Daoy (cell line): Measurements from ENCODE around the gene CTPS2. TPM values are rescaled to one million over a fixed set of nuclear protein-coding genes. Genes with fewer than 3 reads are reported as not detected.

ENCODE experiments used
- DNase-seq: peaks from one replicate; pipeline ENCODE4 v3.0.0-alpha.2; 2015; ENCODE audit warnings: low read depth
- total RNA-seq: library from RNA; depleted of rRNA; stranded (reverse); fragments of >200 nt; shearing (Covaris generic); gene quantifications from 2 replicates; pipeline ENCODE4 v1.2.3, GENCODE V29; 2014

Gene CTPS2
- total RNA-seq, 1 experiment from 2014 or later, result 11.9 TPM

GRCh38 chrX:16711893-16712547, 449 bp downstream of the CTPS2 start:
- peak; percentile 5 for DNase-seq

- DNase-seq, result no peak
These were observed 1.2 kb downstream of the CTPS2 start for GRCh38 chrX:16711219-16711811.

GRCh38 chrX:16708016-16708415, 4.5 kb downstream of the CTPS2 start:
- DNase-seq, result no peak

GRCh38 chrX:16705370-16705769, 7.1 kb downstream of the CTPS2 start:
- no peak for DNase-seq

- no peak for DNase-seq
These were observed 9.5 kb downstream of the CTPS2 start for GRCh38 chrX:16702700-16703599.

GRCh38 chrX:16700734-16701133, 11.7 kb downstream of the CTPS2 start:
- no peak for DNase-seq

GRCh38 chrX:16699389-16699788, 13.1 kb downstream of the CTPS2 start:
- DNase-seq, result no peak

GRCh38 chrX:16696956-16697355, 15.5 kb downstream of the CTPS2 start:
- no peak for DNase-seq

- peak; percentile 37 for DNase-seq
These were observed 17.3 kb downstream of the CTPS2 start for GRCh38 chrX:16695079-16695676.

GRCh38 chrX:16687514-16687913, 25.0 kb downstream of the CTPS2 start:
- DNase-seq, result no peak

- DNase-seq, result no peak
These were observed 29.3 kb downstream of the CTPS2 start for GRCh38 chrX:16683007-16683664.

GRCh38 chrX:16678689-16679088, 33.8 kb downstream of the CTPS2 start:
- no peak for DNase-seq

GRCh38 chrX:16671005-16671404, 41.5 kb downstream of the CTPS2 start:
- DNase-seq, result peak; percentile 25

- peak; percentile 46 for DNase-seq
These were observed 45.9 kb downstream of the CTPS2 start for GRCh38 chrX:16666541-16666940.

GRCh38 chrX:16665089-16665488, 47.4 kb downstream of the CTPS2 start:
- peak; percentile 4 for DNase-seq

GRCh38 chrX:16664626-16665025, 47.8 kb downstream of the CTPS2 start:
- DNase-seq, result no peak

GRCh38 chrX:16664074-16664473, 48.4 kb downstream of the CTPS2 start:
- no peak for DNase-seq

- DNase-seq, result no peak
These were observed 50.1 kb downstream of the CTPS2 start for GRCh38 chrX:16662402-16662801.

GRCh38 chrX:16661495-16661894, 51.0 kb downstream of the CTPS2 start:
- DNase-seq, result no peak

- DNase-seq, result no peak
These were observed 53.1 kb downstream of the CTPS2 start for GRCh38 chrX:16659321-16659720.

- DNase-seq, result no peak
These were observed 54.2 kb downstream of the CTPS2 start for GRCh38 chrX:16658284-16658683.

GRCh38 chrX:16654093-16654492, 58.4 kb downstream of the CTPS2 start:
- no peak for DNase-seq
